ENCODE results near the gene LCN12. TPM values are rescaled to one million over a fixed set of nuclear protein-coding genes. Genes with fewer than 3 reads are reported as not detected.

The LCN12 gene
- polyA plus RNA-seq, 3 donors, result 17.8 to 47.3 (median 24.5) TPM

GRCh38 chr9:136942112-136942880, 9.8 kb upstream of the LCN12 start:
- no peak for DNase-seq (ENCODE audit: extremely low read depth in 1 of 11, low read depth in 9 of 11, low spot score in 4 of 11)

DNA sequence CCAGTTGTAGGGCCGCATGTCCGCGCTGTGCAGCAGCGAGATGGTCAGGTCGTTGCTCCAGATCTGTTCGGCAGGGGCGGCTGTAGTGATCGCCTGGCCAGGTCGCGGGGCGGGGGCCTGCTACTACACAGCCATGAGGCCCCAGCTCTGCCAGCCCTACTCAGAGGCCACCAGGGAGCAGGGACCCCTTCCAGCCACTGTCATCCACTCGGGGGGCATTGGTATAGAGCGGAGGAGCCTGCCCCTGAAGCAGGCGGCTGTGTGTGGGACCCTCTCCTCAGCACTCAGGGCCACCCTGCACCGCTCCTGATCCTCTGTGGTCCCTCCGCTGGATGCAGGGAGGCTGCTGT, 9.2 kb upstream of the LCN12 start:
- DNase-seq (ENCODE audit: extremely low read depth in 1 of 11, low read depth in 9 of 11, low spot score in 4 of 11), result no peak

DNA sequence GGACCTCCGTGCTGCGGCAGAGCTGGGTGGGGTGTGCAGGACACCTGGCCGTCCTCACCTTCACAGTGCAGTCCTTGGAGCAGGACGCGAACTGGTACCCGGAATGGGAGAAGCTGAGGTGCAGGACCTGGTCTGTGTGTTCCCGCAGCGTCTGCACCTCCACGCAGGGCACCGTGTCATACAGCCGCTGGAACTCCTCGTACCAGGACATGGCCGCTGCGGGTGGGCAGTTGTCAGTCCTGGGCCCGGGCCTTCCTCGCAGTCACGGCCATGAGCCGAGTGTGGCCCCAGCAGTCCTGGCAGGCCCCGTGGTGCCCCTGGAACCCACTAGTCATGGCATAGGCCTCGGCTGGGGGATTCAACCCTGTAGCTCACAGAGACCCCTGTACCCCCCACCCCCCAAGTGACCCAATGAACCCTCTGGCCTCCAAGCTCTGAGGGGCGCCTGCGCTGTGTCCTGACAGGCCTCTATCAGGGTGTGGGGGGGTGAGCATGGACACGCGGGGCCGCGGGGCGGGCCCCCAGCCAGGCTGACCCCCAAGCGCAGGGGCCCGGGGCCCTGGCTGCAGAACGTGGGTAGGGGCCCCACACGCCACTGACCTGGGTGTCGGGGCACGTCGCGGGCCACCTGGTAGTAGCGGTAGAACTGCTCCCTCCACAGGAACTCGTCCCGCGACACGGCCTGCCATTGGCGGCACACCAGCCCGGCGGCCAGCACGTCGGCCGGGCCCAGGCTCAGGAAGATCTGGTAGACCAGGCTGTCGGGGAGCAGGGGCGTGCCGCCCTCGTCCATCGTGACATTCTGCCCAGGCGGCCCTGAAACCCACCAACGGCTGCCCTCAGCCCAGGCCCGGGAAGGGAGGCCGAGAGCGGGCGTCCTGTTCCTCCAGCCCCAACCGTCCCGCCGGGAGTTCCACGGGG, 8.5 kb upstream of the LCN12 start:
- no peak for DNase-seq (ENCODE audit: extremely low read depth in 1 of 11, low read depth in 9 of 11, low spot score in 4 of 11)

GRCh38 chr9:136944212-136944518, 7.9 kb upstream of the LCN12 start:
- DNase-seq (ENCODE audit: extremely low read depth in 1 of 11, low read depth in 9 of 11, low spot score in 4 of 11), result no peak

GRCh38 chr9:136944519-136945332, 7.3 kb upstream of the LCN12 start, which contains the start of the genes C8G and FBXW5:
C8G (plus strand) TSS chr9:136945243; CDS start chr9:136945321, 78 bp downstream.
FBXW5 (minus strand) TSS chr9:136944738; CDS start chr9:136944083, 655 bp downstream.
- DNase-seq (ENCODE audit: extremely low read depth in 1 of 11, low read depth in 9 of 11, low spot score in 4 of 11), result peak; percentile 81 to 94 (median 92)

DNA sequence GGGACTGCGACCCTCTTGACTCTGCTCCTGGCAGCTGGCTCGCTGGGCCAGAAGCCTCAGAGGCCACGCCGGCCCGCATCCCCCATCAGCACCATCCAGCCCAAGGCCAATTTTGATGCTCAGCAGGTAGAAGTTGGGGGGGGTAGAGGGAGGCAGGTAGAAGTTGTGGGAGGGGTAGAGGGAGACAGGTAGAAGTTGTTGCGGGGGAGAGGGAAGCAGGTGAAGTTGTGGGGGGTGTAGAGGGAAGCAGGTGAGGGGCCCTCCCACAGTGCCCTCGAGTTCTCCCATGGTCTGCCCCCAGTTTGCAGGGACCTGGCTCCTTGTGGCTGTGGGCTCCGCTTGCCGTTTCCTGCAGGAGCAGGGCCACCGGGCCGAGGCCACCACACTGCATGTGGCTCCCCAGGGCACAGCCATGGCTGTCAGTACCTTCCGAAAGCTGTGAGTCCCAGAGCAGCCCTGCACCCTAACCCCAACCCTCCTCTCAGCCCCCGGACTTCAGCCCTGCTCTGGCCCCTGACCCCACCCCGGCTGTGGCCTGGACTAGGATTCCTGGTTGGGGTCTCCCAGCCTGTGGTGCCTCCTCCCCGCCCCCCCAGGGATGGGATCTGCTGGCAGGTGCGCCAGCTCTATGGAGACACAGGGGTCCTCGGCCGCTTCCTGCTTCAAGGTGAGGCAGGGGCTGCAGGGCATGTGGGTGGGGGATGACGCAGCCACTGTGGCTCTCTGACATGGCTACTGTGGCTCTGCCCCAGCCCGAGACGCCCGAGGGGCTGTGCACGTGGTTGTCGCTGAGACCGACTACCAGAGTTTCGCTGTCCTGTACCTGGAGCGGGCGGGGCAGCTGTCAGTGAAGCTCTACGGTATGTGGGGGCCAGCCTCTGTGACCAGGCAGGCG, 6.5 kb upstream of the LCN12 start:
- no peak for DNase-seq (ENCODE audit: extremely low read depth in 1 of 11, low read depth in 9 of 11, low spot score in 4 of 11)

DNA sequence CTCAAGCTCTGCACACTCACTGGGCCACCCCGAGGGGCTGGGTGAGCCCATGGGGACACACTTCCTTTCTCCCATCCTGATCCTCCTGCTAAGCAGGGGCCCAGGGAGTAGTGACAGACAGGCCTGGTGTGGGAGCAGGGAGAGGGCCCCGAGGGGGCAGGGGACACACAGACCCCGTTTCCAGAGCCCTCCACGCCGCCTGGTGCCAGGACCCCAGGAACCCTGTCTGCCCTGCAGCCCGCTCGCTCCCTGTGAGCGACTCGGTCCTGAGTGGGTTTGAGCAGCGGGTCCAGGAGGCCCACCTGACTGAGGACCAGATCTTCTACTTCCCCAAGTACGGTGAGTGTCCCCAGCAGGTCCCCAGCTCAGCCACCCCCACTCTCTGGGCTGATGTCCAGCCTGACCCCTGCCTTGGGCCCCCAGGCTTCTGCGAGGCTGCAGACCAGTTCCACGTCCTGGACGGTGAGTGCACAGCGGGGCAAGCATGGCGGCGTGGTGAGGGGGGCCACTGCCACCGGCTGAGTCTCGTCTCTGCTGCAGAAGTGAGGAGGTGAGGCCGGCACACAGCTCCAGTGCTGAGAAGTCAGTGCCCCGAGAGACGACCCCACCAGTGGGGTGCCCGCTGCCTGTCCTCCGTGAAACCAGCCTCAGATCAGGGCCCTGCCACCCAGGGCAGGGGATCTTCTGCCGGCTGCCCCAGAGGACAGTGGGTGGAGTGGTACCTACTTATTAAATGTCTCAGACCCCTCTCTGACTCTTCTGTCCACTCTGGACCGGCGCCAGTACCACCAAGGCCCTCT, 5.6 kb upstream of the LCN12 start:
- no peak for DNase-seq (ENCODE audit: extremely low read depth in 1 of 11, low read depth in 9 of 11, low spot score in 4 of 11)

GRCh38 chr9:136947028-136947891, 4.8 kb upstream of the LCN12 start:
- no peak for DNase-seq (ENCODE audit: extremely low read depth in 1 of 11, low read depth in 9 of 11, low spot score in 4 of 11)

GRCh38 chr9:136947955-136948510, 4.0 kb upstream of the LCN12 start:
- no peak for DNase-seq (ENCODE audit: extremely low read depth in 1 of 11, low read depth in 9 of 11, low spot score in 4 of 11)

DNA sequence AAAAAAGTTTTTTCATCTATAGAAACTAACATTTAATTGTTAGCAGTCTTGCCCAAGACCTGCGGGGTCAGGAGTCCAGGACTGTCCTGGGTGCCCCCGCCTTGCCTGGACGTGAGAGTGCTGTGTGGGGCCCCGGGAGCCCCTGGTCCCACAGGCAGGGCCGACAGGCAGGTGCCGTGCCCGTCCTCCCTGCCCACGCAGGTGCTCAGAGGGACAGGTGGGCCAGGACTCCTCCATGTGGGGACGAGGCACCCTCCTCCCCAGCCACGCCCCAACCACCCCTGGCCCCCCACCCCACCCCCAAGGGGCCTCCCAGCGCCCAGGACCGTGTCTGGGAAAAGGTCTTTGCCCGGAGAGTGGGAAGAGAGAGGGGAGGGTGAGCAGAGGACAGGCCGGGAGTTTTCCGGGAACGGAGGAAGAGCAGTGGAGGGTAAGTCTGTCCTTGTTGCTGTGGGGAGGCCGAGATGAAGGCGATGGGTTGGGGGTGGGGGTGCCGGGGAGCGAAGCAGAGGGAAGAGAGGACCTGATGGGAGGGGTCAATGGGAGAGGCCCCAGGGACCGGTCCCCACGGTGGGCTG, 2.7 kb upstream of the LCN12 start:
- DNase-seq (ENCODE audit: extremely low read depth in 1 of 11, low read depth in 9 of 11, low spot score in 4 of 11), result no peak

GRCh38 chr9:136949817-136950655, 2.0 kb upstream of the LCN12 start:
- DNase-seq (ENCODE audit: extremely low read depth in 1 of 11, low read depth in 9 of 11, low spot score in 4 of 11), result peak; percentile 73 to 91 (median 86)

GRCh38 chr9:136950656-136951276, 1.3 kb upstream of the LCN12 start:
- DNase-seq (ENCODE audit: extremely low read depth in 1 of 11, low read depth in 9 of 11, low spot score in 4 of 11), result no peak

DNA sequence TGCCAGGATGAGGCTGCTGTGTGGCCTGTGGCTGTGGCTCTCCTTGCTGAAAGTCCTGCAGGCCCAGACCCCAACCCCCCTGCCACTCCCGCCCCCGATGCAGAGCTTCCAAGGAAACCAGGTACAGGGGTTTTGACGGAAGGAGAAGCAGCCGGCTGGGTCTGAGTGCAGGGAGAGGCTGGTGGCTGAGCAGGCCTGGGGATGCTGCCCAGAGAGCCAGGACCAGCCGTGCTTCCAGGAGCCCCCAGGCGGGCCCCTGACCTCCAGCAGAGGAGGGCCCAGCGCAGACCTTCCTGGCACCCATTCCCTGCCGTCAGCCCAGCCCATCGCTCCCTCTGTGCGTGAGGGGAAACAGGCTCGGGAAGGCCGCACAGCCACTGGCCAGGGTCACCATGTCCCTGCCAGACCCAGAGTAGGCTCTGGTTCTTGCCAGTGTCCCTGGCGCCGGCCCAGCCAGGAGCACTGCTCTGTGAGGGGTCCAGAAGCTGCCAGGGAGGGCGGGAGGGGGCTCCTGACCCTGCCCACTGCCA, 313 bp downstream of the LCN12 start:
- no peak for DNase-seq (ENCODE audit: extremely low read depth in 1 of 11, low read depth in 9 of 11, low spot score in 4 of 11)

GRCh38 chr9:136952876-136953770, 1.1 kb downstream of the LCN12 start:
- no peak for DNase-seq (ENCODE audit: extremely low read depth in 1 of 11, low read depth in 9 of 11, low spot score in 4 of 11)
